Measurements from ENCODE around the gene GLIPR1L2.

- TF ChIP-seq CTCF (IDR thresholded peaks at IDR 0.05) (no peak), POLR2A (IDR thresholded peaks at IDR 0.05) (no peak)
Observed at GRCh38 chr12:75474116-75474515, 83.2 kb downstream of the GLIPR1L2 start.
